PC-3 (cell line): ENCODE results near the gene TELO2.

Experiments used
- CTCF ChIP-seq: fragments of 300-600 bp; sonication (generic); conservative IDR thresholded peaks from 2 replicates; pipeline ENCODE4 v1.5.1; 2017; ENCODE audit warnings: antibody characterized with exemption, low read depth, mild to moderate bottlenecking, low read length
- EZH2 ChIP-seq: fragments of 300-600 bp; sonication (generic); IDR thresholded peaks from one replicate; pipeline ENCODE4 v1.6.1; 2017; ENCODE audit warnings: antibody characterized with exemption, mild to moderate bottlenecking, low read length; ENCODE audit not compliant: unreplicated experiment
- EZH2phosphoT487 ChIP-seq: fragments of 300-600 bp; sonication (generic); IDR thresholded peaks from 2 replicates; pipeline ENCODE4 v1.6.1; 2018; ENCODE audit warnings: mild to moderate bottlenecking, antibody characterized with exemption, low read length, borderline replicate concordance

- TF ChIP-seq CTCF (no peak), EZH2phosphoT487 (no peak), EZH2 (no peak)
Measured at GRCh38 chr16:1486551-1487390, 6.4 kb upstream of the TELO2 start.
